ENCODE results near the gene SPINDOC. TPM values are rescaled to one million over a fixed set of nuclear protein-coding genes. Genes with fewer than 3 reads are reported as not detected.

The SPINDOC gene
- total and polyA plus RNA-seq, 12 donors = 7.0 to 13.2 (median 9.6) TPM

- TF ChIP-seq, protein P1, sequence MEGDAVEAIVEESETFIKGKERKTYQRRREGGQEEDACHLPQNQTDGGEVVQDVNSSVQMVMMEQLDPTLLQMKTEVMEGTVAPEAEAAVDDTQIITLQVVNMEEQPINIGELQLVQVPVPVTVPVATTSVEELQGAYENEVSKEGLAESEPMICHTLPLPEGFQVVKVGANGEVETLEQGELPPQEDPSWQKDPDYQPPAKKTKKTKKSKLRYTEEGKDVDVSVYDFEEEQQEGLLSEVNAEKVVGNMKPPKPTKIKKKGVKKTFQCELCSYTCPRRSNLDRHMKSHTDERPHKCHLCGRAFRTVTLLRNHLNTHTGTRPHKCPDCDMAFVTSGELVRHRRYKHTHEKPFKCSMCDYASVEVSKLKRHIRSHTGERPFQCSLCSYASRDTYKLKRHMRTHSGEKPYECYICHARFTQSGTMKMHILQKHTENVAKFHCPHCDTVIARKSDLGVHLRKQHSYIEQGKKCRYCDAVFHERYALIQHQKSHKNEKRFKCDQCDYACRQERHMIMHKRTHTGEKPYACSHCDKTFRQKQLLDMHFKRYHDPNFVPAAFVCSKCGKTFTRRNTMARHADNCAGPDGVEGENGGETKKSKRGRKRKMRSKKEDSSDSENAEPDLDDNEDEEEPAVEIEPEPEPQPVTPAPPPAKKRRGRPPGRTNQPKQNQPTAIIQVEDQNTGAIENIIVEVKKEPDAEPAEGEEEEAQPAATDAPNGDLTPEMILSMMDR (IDR thresholded peaks at IDR 0.05) = no peak
- H3K36me3 ChIP-seq = peaks cover 0 to 62% (median 28%) of the 10 kb centered on the region in 9 donors
Measured at GRCh38 chr11:63826471-63827190, 13.4 kb downstream of the SPINDOC start.

DNA sequence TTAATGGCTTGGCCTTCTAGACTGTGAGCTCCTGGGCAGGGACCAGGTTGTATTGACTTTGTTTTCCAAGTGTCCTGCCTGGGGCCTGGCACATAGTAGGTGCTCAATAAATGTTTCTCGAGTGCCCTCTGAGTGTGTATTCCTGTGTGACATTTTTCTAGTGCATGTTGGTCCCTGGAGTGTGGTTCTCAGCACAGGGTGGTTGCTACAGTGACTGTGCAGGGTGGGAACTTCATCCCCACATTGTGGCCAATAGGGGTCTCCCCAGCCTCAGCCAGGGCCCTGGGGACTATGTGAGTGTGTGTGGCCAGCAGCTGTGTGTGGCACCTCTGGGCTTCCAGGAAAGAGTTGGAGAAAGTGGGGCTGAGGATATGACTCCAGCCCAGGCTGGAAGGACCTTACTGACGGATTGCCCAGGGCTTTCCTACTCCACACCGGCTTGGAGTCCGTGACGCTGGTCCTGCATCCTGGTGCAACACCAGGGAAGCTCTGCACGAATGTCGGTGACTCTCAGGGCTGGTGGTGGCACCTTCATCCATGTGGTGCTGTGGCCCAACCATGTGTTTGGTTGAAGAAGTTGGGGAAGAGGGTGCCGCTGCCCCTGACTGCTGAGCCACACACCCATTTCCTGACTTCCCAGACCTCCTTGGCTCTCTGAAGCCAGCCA is 16.7 kb downstream of the SPINDOC start:
- ATAC-seq = peak in 5 of 8 donors; percentile 27 to 52 (median 46)
- Histone ChIP-seq H3K36me3 (peaks cover 0 to 29% (median 3%) of the 10 kb centered on the region in 9 donors), H3K9me3 (no peaks in the 10 kb centered on the region), H3K4me1 (no peaks in the 10 kb centered on the region), H3K27me3 (no peaks in the 10 kb centered on the region), H3K27ac (no peak overlapping the region), H3K4me3 (no peak overlapping the region)
- 82 to 83% methylated on average over 8 of the region's 8 CpGs for WGBS, 2 donors
- intact Hi-C loops (cut with DNase I) = loop anchor here in 1 of 10 donors (5.0 kb wide), 1 partner anchor 132 kb away; no protein-coding TSS in a partner anchor
- TF ChIP-seq, protein P1 (IDR thresholded peaks at IDR 0.05) = peak in 6 of 9 donors; percentile 8 to 32 (median 20)
- no peak for DNase-seq

More at GRCh38 chr11:63826471-63827190, 13.4 kb downstream of the SPINDOC start:
- ATAC-seq (no peak), DNase-seq (no peak)
- 83 to 86% methylated on average over 17 of the region's 17 CpGs for WGBS, 2 donors
- no peaks in the 10 kb centered on the region for H3K27me3 ChIP-seq
- H3K27ac ChIP-seq = no peak overlapping the region
- no peaks in the 10 kb centered on the region for H3K4me1 ChIP-seq
- H3K4me3 ChIP-seq = no peak overlapping the region
- no peaks in the 10 kb centered on the region for H3K9me3 ChIP-seq
- intact Hi-C loops (cut with DNase I) = loop anchor here in 1 of 10 donors (5.0 kb wide), 1 partner anchor 136 kb away; no protein-coding TSS in a partner anchor

DNA sequence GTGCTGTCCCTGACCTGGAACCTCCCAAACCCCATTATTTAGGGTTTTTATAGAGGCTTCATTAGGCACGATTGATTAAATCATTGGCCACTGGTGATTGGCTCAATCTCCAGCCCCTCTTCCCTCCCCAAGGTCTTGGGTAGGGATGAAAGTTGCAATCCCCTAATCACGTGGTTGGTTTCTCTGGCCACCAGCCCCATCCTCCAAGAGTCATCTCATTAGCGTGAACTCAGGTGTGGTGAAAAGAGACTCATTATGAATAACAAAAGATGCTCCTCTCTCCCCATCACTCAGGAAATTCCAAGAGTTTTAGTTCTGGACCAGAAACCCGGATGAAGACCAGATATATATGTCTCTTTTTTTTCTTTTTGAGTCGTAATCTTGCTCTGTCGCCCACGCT is 18.1 kb downstream of the SPINDOC start:
- ATAC-seq (no peak), DNase-seq (no peak)
- 69 to 73% methylated on average over 7 of the region's 7 CpGs for WGBS, 2 donors
- TF ChIP-seq, protein P1 (IDR thresholded peaks at IDR 0.05) = no peak
- peaks cover 0 to 15% (median 0%) of the 10 kb centered on the region in 9 donors for H3K36me3 ChIP-seq
- no peak overlapping the region for H3K4me3 ChIP-seq
- H3K27ac ChIP-seq = no peak overlapping the region
- intact Hi-C loops (cut with DNase I) = no loop called here
- H3K4me1 ChIP-seq = no peaks in the 10 kb centered on the region
- H3K27me3 ChIP-seq = no peaks in the 10 kb centered on the region
- H3K9me3 ChIP-seq = no peaks in the 10 kb centered on the region

DNA sequence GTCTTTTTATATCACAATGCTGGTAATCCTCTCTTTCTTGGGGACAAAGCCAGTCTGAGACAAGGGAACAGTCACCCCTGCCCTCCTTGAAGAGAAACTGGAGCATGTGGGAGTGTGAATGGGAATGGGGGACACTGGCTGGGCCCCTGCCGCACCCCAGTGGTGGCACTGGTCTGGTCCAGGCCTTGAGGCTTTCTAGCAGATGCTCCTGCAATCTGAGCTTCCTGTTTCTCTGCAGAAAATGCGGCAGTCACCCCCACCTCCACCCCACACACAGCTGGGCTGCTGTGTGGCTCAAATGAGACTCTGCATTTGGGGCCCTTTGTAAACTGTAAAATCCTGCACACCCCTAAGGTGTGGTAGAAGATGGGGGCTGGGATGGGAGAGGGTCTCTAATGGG is 19.1 kb downstream of the SPINDOC start:
- DNase-seq (no peak), ATAC-seq (no peak)
- H3K4me1 ChIP-seq = peaks cover 0 to 4% (median under 1%) of the 10 kb centered on the region in 9 donors
- H3K9me3 ChIP-seq = no peaks in the 10 kb centered on the region
- H3K36me3 ChIP-seq = peaks cover 0 to 5% (median 0%) of the 10 kb centered on the region in 9 donors
- no peak overlapping the region for H3K4me3 ChIP-seq
- TF ChIP-seq, protein P1 (IDR thresholded peaks at IDR 0.05) = no peak
- H3K27ac ChIP-seq = no peak overlapping the region
- intact Hi-C loops (cut with DNase I) = no loop called here
- WGBS, 2 donors = 60 to 66% methylated on average over 2 of the region's 2 CpGs
- no peaks in the 10 kb centered on the region for H3K27me3 ChIP-seq
